ENCODE measurements around the gene MICAL2.

- no peak for TF ChIP-seq CTCF (tag by site-specific recombination; IDR thresholded peaks at IDR 0.05)
- no peak for TF ChIP-seq REST (tag by site-specific recombination; IDR thresholded peaks at IDR 0.05)
- no peak for TF ChIP-seq PBX3 (CRISPR knock-in tag; IDR thresholded peaks at IDR 0.05)
- TF ChIP-seq MZF1 (tag by site-specific recombination; IDR thresholded peaks at IDR 0.05; ENCODE audit: borderline replicate concordance), result no peak
- no peak for TF ChIP-seq ZNF513 (tag by site-specific recombination; IDR thresholded peaks at IDR 0.05)
- no peak for TF ChIP-seq ZNF596 (tag by site-specific recombination; IDR thresholded peaks at IDR 0.05)
- TF ChIP-seq ZNF416 (tag by site-specific recombination; IDR thresholded peaks at IDR 0.05), result no peak
- TF ChIP-seq ZNF341 (tag by site-specific recombination; IDR thresholded peaks at IDR 0.05; ENCODE audit: low read depth), result no peak
- TF ChIP-seq ZNF677 (tag by site-specific recombination; IDR thresholded peaks at IDR 0.05), result no peak
These were observed 196.4 kb downstream of the MICAL2 start for GRCh38 chr11:12306830-12307229.

All from HEK293 (cell line).